Medulla oblongata (tissue), 1 donor: ENCODE measurements around the gene EGFR.
"Not testable (repeated sequence)": the region's sequence is repeated elsewhere in the genome, so short reads cannot be mapped to it uniquely, and the experiment has no call there.

Experiments used
- DNase-seq: peaks from one replicate; pipeline ENCODE4 v3.0.0-alpha.2; 2015; ENCODE audit errors: extremely low spot score

Gene EGFR

GRCh38 chr7:55165176-55165861 is 146.5 kb downstream of the EGFR start:
- DNase-seq, result no peak

- not testable (repeated sequence) for DNase-seq
Observed at GRCh38 chr7:55167296-55167695, 148.5 kb downstream of the EGFR start.

- no peak for DNase-seq
Observed at GRCh38 chr7:55170335-55171069, 151.7 kb downstream of the EGFR start.

GRCh38 chr7:55171157-55171556 is 152.3 kb downstream of the EGFR start:
- DNase-seq, result no peak

GRCh38 chr7:55172161-55172560 is 153.3 kb downstream of the EGFR start:
- no peak for DNase-seq

GRCh38 chr7:55172881-55173609 is 154.2 kb downstream of the EGFR start:
- no peak for DNase-seq

- no peak for DNase-seq
Observed at GRCh38 chr7:55173671-55174070, 154.9 kb downstream of the EGFR start.

- no peak for DNase-seq
Observed at GRCh38 chr7:55174456-55174855, 155.6 kb downstream of the EGFR start.

GRCh38 chr7:55174856-55175255 is 156.0 kb downstream of the EGFR start:
- no peak for DNase-seq

GRCh38 chr7:55177068-55177530 is 158.3 kb downstream of the EGFR start:
- no peak for DNase-seq

GRCh38 chr7:55177589-55178261 is 158.9 kb downstream of the EGFR start:
- DNase-seq, result peak; percentile 72

- DNase-seq, result no peak
Observed at GRCh38 chr7:55178292-55178862, 159.6 kb downstream of the EGFR start.

- no peak for DNase-seq
Observed at GRCh38 chr7:55178863-55179773, 160.3 kb downstream of the EGFR start.

- DNase-seq, result no peak
Observed at GRCh38 chr7:55179931-55180682, 161.3 kb downstream of the EGFR start.

GRCh38 chr7:55180963-55181542 is 162.2 kb downstream of the EGFR start:
- DNase-seq, result no peak

GRCh38 chr7:55181762-55182161 is 162.9 kb downstream of the EGFR start:
- no peak for DNase-seq

- DNase-seq, result no peak
Observed at GRCh38 chr7:55183897-55184296, 165.1 kb downstream of the EGFR start.

- no peak for DNase-seq
Observed at GRCh38 chr7:55185321-55185802, 166.5 kb downstream of the EGFR start.

- no peak for DNase-seq
Observed at GRCh38 chr7:55185941-55186609, 167.3 kb downstream of the EGFR start.
